ENCODE measurements around the gene DTYMK. TPM values are rescaled to one million over a fixed set of nuclear protein-coding genes. Genes with fewer than 3 reads are reported as not detected.
A peak's percentile ranks its signal among the peaks of the same experiment; 100 is the strongest.

Gene DTYMK
- total and polyA plus RNA-seq, 4 donors: 13.1 to 51.6 (median 39.0) TPM

DNA sequence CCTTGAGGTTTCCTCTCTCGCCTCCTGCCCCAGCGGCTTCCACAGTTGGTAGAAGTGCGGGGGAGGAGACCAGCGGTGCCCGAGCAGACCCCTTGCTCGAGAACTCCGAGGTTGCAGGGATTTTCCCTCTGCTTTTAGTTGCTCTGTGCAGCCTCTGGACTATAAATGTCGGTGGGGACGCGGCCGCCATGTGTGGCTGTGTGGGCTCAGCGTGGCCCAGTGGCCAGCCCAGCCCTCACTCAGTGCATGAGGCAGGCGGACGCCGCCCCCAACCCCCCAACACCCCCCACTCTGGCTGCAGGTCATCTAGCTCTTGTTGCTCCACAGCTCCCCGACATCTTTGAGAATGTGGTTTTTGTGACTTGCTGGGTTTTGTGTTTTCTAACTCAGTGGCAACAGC lies 32.5 kb upstream of the DTYMK start:
- Histone ChIP-seq H3K4me3 (ENCODE audit: low read depth, low read length) (no peak overlapping the region), H3K27ac (ENCODE audit: low read depth, low read length) (no peak overlapping the region), H3K36me3 (ENCODE audit: control insufficient read depth, insufficient read depth, low read length) (peaks cover 82% of the 10 kb centered on the region), H3K9me3 (ENCODE audit: control insufficient read depth, insufficient read depth, low read length) (peaks cover 16% of the 10 kb centered on the region), H3K4me1 (ENCODE audit: control insufficient read depth, insufficient read depth, low read length) (no peaks in the 10 kb centered on the region), H3K27me3 (ENCODE audit: control insufficient read depth, insufficient read depth, low read length) (no peaks in the 10 kb centered on the region)
- WGBS (ENCODE audit: insufficient coverage): 91% methylated on average over 13 of the region's 16 CpGs
- no peak for DNase-seq (ENCODE audit: low read depth in 4 of 6, low spot score in 6 of 6)

DNA sequence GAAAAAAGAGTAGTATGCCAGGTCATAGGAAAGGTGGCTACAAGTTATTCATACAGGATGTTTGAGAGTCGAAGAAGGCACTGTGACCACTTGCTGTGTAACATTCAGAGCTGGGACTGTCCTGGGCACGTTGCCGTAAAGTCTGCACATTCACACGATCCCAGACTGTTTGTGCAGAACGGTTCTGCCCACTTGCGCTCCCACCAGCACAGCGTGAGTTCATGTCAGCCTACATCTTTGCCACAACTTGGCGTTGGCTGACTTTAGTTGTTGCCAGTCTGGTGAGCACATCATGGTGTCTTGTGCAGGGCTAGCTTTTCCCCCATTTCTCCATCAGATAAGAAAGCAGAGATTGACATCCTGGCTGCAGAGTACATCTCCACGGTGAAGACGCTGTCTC lies 22.3 kb upstream of the DTYMK start:
- Histone ChIP-seq H3K9me3 (ENCODE audit: control insufficient read depth, insufficient read depth, low read length) (peaks cover 4% of the 10 kb centered on the region), H3K36me3 (ENCODE audit: control insufficient read depth, insufficient read depth, low read length) (peaks cover 90% of the 10 kb centered on the region), H3K4me3 (ENCODE audit: low read depth, low read length) (no peak overlapping the region), H3K27ac (ENCODE audit: low read depth, low read length) (no peak overlapping the region), H3K4me1 (ENCODE audit: control insufficient read depth, insufficient read depth, low read length) (no peaks in the 10 kb centered on the region), H3K27me3 (ENCODE audit: control insufficient read depth, insufficient read depth, low read length) (no peaks in the 10 kb centered on the region)
- no peak for DNase-seq (ENCODE audit: low read depth in 4 of 6, low spot score in 6 of 6)
- WGBS (ENCODE audit: insufficient coverage): 93% methylated on average over 10 of the region's 10 CpGs

DNA sequence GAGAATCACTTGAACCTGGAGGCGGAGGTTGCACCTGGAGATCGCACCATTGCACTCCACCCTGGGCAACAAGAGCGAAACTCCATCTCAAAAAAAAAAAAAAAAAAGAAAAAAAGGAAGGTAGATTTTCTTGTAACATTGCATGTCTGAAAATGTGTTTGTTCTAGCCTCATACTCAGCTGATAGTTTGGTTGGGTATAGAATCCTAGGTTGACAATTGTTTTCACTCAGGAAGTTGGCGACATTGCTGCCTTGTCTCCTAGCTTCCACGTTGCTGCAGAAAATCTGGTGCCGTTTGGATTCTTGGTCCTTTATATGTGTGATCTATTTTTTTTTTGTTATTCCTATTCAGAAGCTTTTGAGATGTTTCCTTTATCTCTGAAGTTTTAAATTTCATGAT lies 19.9 kb upstream of the DTYMK start:
- peaks cover 68% of the 10 kb centered on the region for H3K36me3 ChIP-seq (ENCODE audit: control insufficient read depth, insufficient read depth, low read length)
- DNase-seq (ENCODE audit: low read depth in 4 of 6, low spot score in 6 of 6): no peak
- no CpG with 5 or more reads among the region's 6 CpGs for WGBS (ENCODE audit: insufficient coverage)

DNA sequence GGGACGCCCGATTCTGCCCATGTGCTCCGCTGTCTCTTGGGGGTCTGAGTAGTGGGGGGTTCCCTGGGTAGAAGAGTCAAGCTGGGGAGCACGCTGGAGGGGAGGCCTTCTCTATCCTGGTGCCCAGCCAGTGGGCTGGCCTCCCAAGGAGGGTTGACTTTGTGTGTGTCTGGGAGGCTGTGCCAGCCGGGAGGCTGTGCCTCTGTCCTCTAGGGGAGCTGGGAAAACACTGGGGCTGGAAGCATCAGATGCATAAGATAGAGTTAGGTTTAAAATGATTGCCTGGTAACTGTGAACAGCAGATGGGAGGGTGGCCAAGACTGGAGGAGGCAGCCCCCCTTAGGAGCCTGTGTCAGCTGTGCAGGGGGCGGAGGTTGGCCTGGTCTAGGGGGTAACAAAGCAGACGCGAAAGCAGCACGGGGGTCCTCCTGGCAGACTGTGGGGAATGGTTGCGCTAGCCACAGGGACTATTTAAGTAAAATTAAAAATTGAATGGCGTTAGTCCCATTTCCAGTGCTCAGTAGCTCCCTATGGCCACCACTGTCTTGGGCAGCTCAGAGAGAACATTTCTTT lies 16.5 kb upstream of the DTYMK start:
- Histone ChIP-seq H3K9me3 (ENCODE audit: control insufficient read depth, insufficient read depth, low read length) (peaks cover 2% of the 10 kb centered on the region), H3K36me3 (ENCODE audit: control insufficient read depth, insufficient read depth, low read length) (peaks cover 35% of the 10 kb centered on the region), H3K4me1 (ENCODE audit: control insufficient read depth, insufficient read depth, low read length) (peaks cover 22% of the 10 kb centered on the region), H3K27me3 (ENCODE audit: control insufficient read depth, insufficient read depth, low read length) (no peaks in the 10 kb centered on the region), H3K4me3 (ENCODE audit: low read depth, low read length) (peak overlapping the region; percentile 71), H3K27ac (ENCODE audit: low read depth, low read length) (peak overlapping the region; percentile 82)
- peak; percentile 5 to 82 (median 32) for DNase-seq (ENCODE audit: low read depth in 4 of 6, low spot score in 6 of 6)
- WGBS (ENCODE audit: insufficient coverage): 12% methylated on average over 8 of the region's 11 CpGs

More for the DNA sequence above, 19.9 kb upstream of the DTYMK start:
- Histone ChIP-seq H3K27ac (ENCODE audit: low read depth, low read length) (no peak overlapping the region), H3K9me3 (ENCODE audit: control insufficient read depth, insufficient read depth, low read length) (peaks cover 2% of the 10 kb centered on the region), H3K27me3 (ENCODE audit: control insufficient read depth, insufficient read depth, low read length) (no peaks in the 10 kb centered on the region), H3K4me3 (ENCODE audit: low read depth, low read length) (no peak overlapping the region), H3K4me1 (ENCODE audit: control insufficient read depth, insufficient read depth, low read length) (peaks cover 12% of the 10 kb centered on the region)

DNA sequence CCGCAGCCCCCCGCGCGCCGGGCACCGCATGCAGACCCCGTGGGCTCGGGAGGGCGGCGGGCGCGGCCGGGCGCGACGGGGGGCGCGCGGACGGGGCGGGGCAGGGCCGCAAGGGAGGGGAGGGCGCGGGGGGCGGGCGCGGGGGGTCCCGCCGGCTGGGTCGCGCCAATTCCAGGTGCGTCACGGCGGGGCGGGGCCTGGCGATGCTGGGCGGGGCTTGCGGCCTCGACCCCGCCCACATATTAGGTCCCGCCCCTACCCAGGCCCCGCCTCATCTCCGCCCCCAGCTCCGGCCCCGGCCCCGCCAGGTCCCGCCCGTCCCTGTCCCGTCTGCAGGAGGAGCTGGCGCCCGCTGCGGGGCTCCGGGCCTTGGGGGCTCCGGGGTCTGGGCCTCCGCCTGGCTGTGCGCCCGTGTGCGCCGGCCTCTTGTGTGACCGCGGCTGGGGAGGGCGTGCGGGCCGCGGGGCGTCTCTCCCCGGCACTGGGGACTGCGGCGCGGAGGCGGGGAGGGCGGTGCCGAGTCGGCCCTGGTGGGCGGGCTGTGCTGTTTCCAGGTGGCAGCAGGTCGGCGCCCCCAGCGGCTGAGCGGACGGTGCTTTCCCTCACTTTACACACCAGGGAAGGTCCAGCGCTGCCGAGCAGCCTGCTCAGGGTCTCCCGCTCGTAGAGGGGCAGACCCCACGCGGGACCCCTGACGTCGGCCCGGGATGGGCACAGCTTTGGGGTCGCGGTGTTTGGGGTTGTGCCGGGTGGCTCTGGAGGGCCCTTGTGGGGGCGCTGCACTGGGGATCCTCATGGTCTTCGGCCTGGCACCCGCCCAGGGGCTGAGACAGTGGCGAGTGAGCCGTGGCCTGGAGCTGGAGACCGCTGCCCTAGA lies 15.8 kb upstream of the DTYMK start:
- peak; percentile 40 to 94 (median 73) for DNase-seq (ENCODE audit: low read depth in 4 of 6, low spot score in 6 of 6)
- peak overlapping the region; percentile 82 for H3K27ac ChIP-seq (ENCODE audit: low read depth, low read length)
- WGBS (ENCODE audit: insufficient coverage): under 1% methylated on average over 93 of the region's 98 CpGs
- H3K4me3 ChIP-seq (ENCODE audit: low read depth, low read length): peak overlapping the region; percentile 71
- peaks cover 28% of the 10 kb centered on the region for H3K36me3 ChIP-seq (ENCODE audit: control insufficient read depth, insufficient read depth, low read length)
- peaks cover 22% of the 10 kb centered on the region for H3K4me1 ChIP-seq (ENCODE audit: control insufficient read depth, insufficient read depth, low read length)
- H3K9me3 ChIP-seq (ENCODE audit: control insufficient read depth, insufficient read depth, low read length): peaks cover 2% of the 10 kb centered on the region
- no peaks in the 10 kb centered on the region for H3K27me3 ChIP-seq (ENCODE audit: control insufficient read depth, insufficient read depth, low read length)

DNA sequence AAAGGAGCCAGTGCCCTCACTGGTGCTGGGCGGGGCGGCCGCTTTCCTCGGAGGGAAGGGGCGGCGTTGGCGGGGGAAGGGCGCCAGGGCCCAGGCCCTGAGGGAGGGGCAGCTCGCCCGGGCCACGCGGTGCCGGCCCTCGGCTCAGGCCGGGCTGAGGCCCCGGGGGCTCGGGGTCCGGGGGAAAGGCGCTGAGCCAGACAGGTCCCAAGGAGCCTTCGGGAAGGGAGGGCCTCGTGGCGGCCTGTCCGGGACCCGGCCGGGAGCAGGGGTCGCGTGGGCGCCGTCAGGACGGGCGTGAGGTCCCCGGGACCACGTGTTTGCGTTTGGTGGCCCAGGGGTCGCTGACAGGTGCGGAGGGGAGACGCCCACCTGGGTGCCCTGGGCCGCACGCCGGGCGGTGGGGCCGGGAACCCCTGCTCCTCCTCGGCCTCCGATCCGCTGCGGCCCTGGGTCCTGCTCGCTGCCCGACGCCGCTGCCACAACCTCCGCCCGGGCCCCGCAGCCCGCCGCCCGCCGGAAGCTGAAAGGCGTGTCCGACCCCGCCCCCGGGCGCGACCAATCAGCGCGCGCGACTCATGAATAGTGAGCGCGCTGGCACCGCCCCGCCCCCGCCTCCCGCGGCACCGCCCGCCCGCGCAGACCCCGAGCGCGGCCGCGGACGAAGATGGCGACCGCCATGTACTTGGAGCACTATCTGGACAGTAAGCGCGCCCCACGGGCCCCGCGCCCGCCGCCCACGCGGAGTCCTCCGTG lies 15.0 kb upstream of the DTYMK start, which contains the start of gene ING5:
Gene ING5 (plus strand): TSS at position 641 of the 756 bp plus-strand sequence. CDS start 27 bp downstream, at position 668.
- Histone ChIP-seq H3K4me1 (ENCODE audit: control insufficient read depth, insufficient read depth, low read length) (peaks cover 22% of the 10 kb centered on the region), H3K27me3 (ENCODE audit: control insufficient read depth, insufficient read depth, low read length) (no peaks in the 10 kb centered on the region), H3K9me3 (ENCODE audit: control insufficient read depth, insufficient read depth, low read length) (peaks cover under 1% of the 10 kb centered on the region), H3K36me3 (ENCODE audit: control insufficient read depth, insufficient read depth, low read length) (peaks cover 19% of the 10 kb centered on the region), H3K27ac (ENCODE audit: low read depth, low read length) (peak within 1 kb of the TSS; percentile 83), H3K4me3 (ENCODE audit: low read depth, low read length) (peak within 1 kb of the TSS; percentile 71)
- DNase-seq (ENCODE audit: low read depth in 4 of 6, low spot score in 6 of 6): peak; percentile 68 to 98 (median 91)
- under 1% methylated on average over 96 of the region's 96 CpGs for WGBS (ENCODE audit: insufficient coverage)

DNA sequence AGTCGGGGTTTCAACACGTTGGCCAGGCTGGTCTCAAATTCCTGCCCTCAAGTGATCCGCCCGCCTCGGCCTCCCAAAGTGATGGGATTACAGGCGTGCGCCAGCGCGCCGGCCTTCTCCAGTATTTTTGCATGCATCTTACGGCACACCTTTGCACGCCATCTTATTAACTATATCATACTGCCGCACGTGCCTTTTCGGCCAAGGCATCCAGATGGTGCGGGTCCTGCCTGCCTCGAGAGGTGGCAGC lies 14.5 kb upstream of the DTYMK start:
- 1% methylated on average over 17 of the region's 17 CpGs for WGBS (ENCODE audit: insufficient coverage)
- H3K36me3 ChIP-seq (ENCODE audit: control insufficient read depth, insufficient read depth, low read length): peaks cover 14% of the 10 kb centered on the region
- peaks cover 22% of the 10 kb centered on the region for H3K4me1 ChIP-seq (ENCODE audit: control insufficient read depth, insufficient read depth, low read length)
- H3K27ac ChIP-seq (ENCODE audit: low read depth, low read length): peak overlapping the region; percentile 6
- DNase-seq (ENCODE audit: low read depth in 4 of 6, low spot score in 6 of 6): no peak
- H3K9me3 ChIP-seq (ENCODE audit: control insufficient read depth, insufficient read depth, low read length): no peaks in the 10 kb centered on the region
- peak overlapping the region; percentile 56 for H3K4me3 ChIP-seq (ENCODE audit: low read depth, low read length)
- H3K27me3 ChIP-seq (ENCODE audit: control insufficient read depth, insufficient read depth, low read length): no peaks in the 10 kb centered on the region

DNA sequence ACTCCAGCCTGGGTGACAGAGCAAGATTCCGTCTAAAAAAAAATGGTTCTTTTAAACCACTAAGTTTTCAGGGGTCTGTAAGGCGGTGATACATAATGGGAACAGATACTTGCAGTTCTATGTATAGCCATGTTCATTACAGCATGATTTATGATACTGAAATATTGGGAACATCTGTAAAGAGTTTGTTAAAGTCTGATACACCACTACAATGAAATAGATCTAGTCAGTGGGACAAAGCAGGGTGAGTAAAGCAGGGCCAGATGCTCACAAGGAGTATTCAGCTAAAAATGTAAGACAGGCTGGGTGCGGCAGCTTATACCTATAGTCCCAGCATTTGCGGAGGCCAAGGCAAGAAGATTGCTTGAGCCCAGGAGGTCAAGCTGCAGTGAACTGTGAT lies 9.0 kb upstream of the DTYMK start:
- no peak overlapping the region for H3K27ac ChIP-seq (ENCODE audit: low read depth, low read length)
- no peaks in the 10 kb centered on the region for H3K27me3 ChIP-seq (ENCODE audit: control insufficient read depth, insufficient read depth, low read length)
- H3K4me3 ChIP-seq (ENCODE audit: low read depth, low read length): no peak overlapping the region
- WGBS (ENCODE audit: insufficient coverage): 97% methylated on average over 3 of the region's 4 CpGs
- no peak for DNase-seq (ENCODE audit: low read depth in 4 of 6, low spot score in 6 of 6)
- peaks cover 4% of the 10 kb centered on the region for H3K4me1 ChIP-seq (ENCODE audit: control insufficient read depth, insufficient read depth, low read length)
- H3K9me3 ChIP-seq (ENCODE audit: control insufficient read depth, insufficient read depth, low read length): no peaks in the 10 kb centered on the region
- peaks cover 32% of the 10 kb centered on the region for H3K36me3 ChIP-seq (ENCODE audit: control insufficient read depth, insufficient read depth, low read length)

DNA sequence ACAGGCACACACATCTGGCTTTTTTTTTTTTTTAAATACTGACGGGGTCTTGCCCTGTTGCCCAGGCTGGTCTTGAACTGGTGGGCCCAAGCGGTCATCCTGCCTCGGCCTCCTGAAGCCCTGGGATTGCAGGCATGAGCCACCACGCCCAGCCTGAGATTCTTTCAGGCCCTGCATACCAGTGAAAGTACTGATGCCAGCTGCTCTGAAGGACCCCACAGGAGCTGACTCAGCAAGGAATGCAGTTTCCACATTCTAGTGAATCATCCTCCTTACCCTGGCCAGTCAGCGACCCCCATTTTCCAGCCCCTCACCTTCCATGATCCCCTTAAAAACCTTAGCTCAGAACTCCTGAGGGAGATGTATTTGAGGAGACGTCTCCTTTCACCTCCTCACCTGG lies 5.8 kb upstream of the DTYMK start:
- Histone ChIP-seq H3K27me3 (ENCODE audit: control insufficient read depth, insufficient read depth, low read length) (no peaks in the 10 kb centered on the region), H3K36me3 (ENCODE audit: control insufficient read depth, insufficient read depth, low read length) (peaks cover 46% of the 10 kb centered on the region), H3K4me3 (ENCODE audit: low read depth, low read length) (no peak overlapping the region), H3K27ac (ENCODE audit: low read depth, low read length) (no peak overlapping the region), H3K4me1 (ENCODE audit: control insufficient read depth, insufficient read depth, low read length) (peaks cover 6% of the 10 kb centered on the region), H3K9me3 (ENCODE audit: control insufficient read depth, insufficient read depth, low read length) (no peaks in the 10 kb centered on the region)
- 98% methylated on average over 5 of the region's 6 CpGs for WGBS (ENCODE audit: insufficient coverage)
- no peak for DNase-seq (ENCODE audit: low read depth in 4 of 6, low spot score in 6 of 6)

Measured in spinal cord (tissue), 10 donors.